Measurements from ENCODE around the gene CRYBG2.
A peak's percentile ranks its signal among the peaks of the same experiment; 100 is the strongest.

CRYBG2 gene

GRCh38 chr1:26322042-26322331, 31.9 kb downstream of the CRYBG2 start:
- ATAC-seq: no peak
- no peak for TF ChIP-seq SNAI2 (CRISPR knock-in tag; IDR thresholded peaks at IDR 0.05)
- TF ChIP-seq CREB5 (CRISPR knock-in tag; IDR thresholded peaks at IDR 0.05; ENCODE audit: low read depth): no peak
- TF ChIP-seq ZNF8 (CRISPR knock-in tag; IDR thresholded peaks at IDR 0.05): no peak
- no peak for TF ChIP-seq ISL1 (CRISPR knock-in tag; IDR thresholded peaks at IDR 0.05)
- TF ChIP-seq TSHZ2 (CRISPR knock-in tag; IDR thresholded peaks at IDR 0.05): no peak
- no peak for TF ChIP-seq ARNTL (CRISPR knock-in tag; IDR thresholded peaks at IDR 0.05; ENCODE audit: borderline replicate concordance, low read depth)
- TF ChIP-seq ZFP3 (CRISPR knock-in tag; IDR thresholded peaks at IDR 0.05): no peak
- TF ChIP-seq ZNF70 (CRISPR knock-in tag; IDR thresholded peaks at IDR 0.05): no peak
- TF ChIP-seq CSDC2 (CRISPR knock-in tag; IDR thresholded peaks at IDR 0.05): no peak
- no peak for TF ChIP-seq OSR1 (CRISPR knock-in tag; IDR thresholded peaks at IDR 0.05)
- no peak for TF ChIP-seq PATZ1 (CRISPR knock-in tag; IDR thresholded peaks at IDR 0.05; ENCODE audit: borderline replicate concordance)
- TF ChIP-seq ZC3H10 (CRISPR knock-in tag; IDR thresholded peaks at IDR 0.05): no peak

GRCh38 chr1:26321315-26322041, 32.5 kb downstream of the CRYBG2 start:
- ATAC-seq: peak; percentile 99

More at GRCh38 chr1:26321315-26322041, 32.5 kb downstream of the CRYBG2 start:
- TF ChIP-seq TOX (CRISPR knock-in tag; IDR thresholded peaks at IDR 0.05; ENCODE audit: borderline replicate concordance) (no peak), BACH2 (CRISPR knock-in tag; IDR thresholded peaks at IDR 0.05; ENCODE audit: borderline replicate concordance) (no peak), CSDC2 (CRISPR knock-in tag; IDR thresholded peaks at IDR 0.05) (no peak), RARB (CRISPR knock-in tag; IDR thresholded peaks at IDR 0.05) (no peak), ZFP3 (CRISPR knock-in tag; IDR thresholded peaks at IDR 0.05) (no peak), PPARA (CRISPR knock-in tag; IDR thresholded peaks at IDR 0.05; ENCODE audit: borderline replicate concordance) (no peak), ZC3H10 (CRISPR knock-in tag; IDR thresholded peaks at IDR 0.05) (no peak), OSR1 (CRISPR knock-in tag; IDR thresholded peaks at IDR 0.05) (no peak), CSRNP3 (CRISPR knock-in tag; IDR thresholded peaks at IDR 0.05) (no peak), POU6F1 (CRISPR knock-in tag; IDR thresholded peaks at IDR 0.05; ENCODE audit: borderline replicate concordance, low read depth) (no peak), CREB5 (CRISPR knock-in tag; IDR thresholded peaks at IDR 0.05; ENCODE audit: low read depth) (no peak), SNAI2 (CRISPR knock-in tag; IDR thresholded peaks at IDR 0.05) (no peak), ZNF70 (CRISPR knock-in tag; IDR thresholded peaks at IDR 0.05) (no peak)

Measured in SK-N-SH treated with all-trans-retinoic acid at 6 μM for 48 hours (cell line).